TTC549 (cell line): ENCODE measurements around the gene PFN3.
"Not testable (repeated sequence)": the region's sequence is repeated elsewhere in the genome, so short reads cannot be mapped to it uniquely, and the experiment has no call there.

Experiments used
- FAIRE-seq: peaks from 2 replicates; lab custom pipeline; 2012; peaks lifted over from hg19 to GRCh38; lab: Jason Lieb, UNC

PFN3 gene

DNA sequence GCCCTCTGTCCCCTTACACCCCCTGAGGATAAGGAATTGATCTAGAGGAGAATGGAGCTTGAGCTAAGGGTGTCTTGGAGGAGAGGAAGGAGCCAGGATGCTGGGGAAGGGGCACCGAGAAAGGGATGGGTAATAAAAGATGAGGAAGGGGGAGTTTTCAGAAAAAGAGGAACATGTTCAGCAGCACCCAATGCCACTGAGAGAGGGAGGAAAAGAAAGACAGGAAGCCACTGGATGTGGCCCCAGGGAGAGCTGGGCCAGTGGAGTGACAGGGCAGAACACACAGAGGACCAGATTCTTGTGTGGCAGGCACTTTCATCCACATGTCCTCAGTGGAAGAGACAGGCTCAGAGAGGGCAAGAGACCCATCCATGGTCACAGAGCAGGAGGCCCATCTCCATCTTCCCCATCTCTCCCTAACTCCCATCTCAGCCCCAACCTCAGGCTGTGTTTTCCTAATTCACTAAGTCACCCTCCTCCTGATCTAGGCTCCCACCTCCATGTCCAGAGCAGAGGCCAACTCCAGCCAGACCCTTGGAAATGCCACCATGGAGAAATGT is 7.2 kb downstream of the PFN3 start:
- no peak for FAIRE-seq

GRCh38 chr5:177392765-177393164 is 7.7 kb downstream of the PFN3 start:
- no peak for FAIRE-seq

- FAIRE-seq = no peak
Observed at GRCh38 chr5:177390363-177391300, 9.8 kb downstream of the PFN3 start.

DNA sequence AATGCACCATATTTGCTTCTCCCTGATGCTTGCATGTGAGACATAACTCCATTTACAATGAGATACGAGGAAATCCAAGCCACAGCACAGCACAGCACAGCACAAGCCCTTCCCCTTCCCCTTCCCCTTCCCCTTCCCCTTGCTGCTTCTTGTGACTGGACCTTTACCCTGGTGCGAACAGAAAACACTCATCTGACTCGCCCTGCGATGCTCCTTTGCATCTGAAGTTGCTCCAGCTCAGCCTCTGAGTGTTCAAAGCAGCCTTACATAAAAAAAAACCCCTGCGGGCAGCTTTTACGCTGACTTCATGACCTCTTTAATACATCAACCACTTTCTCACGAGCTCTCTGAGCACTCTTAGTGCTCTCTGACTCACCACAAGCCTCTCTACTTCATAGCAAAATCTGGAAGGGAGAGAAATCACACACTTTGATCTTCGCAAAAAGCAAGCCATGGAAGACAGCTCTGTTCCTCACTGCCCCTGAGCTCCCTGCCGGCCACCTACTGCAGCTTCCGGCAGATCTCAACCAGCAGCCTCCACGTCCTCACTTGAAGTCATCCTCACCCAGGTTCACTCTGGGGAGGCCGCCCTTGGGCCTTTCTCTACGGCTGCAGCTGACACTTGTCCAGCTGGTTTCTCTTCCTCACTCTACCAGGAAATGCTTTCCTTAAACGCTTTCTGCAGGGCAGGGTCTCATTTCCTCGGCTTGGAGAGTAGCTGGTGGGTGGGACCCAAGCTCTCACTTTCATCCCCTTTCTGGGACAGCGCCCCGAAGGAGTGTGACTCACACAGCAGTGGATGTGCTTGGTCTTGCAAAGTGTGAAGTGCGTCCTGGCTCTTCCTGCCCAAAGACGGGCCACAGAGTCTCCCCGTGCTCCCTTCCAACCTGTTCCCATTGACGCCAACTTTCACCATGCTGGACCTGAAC is 11.0 kb downstream of the PFN3 start:
- no peak for FAIRE-seq

DNA sequence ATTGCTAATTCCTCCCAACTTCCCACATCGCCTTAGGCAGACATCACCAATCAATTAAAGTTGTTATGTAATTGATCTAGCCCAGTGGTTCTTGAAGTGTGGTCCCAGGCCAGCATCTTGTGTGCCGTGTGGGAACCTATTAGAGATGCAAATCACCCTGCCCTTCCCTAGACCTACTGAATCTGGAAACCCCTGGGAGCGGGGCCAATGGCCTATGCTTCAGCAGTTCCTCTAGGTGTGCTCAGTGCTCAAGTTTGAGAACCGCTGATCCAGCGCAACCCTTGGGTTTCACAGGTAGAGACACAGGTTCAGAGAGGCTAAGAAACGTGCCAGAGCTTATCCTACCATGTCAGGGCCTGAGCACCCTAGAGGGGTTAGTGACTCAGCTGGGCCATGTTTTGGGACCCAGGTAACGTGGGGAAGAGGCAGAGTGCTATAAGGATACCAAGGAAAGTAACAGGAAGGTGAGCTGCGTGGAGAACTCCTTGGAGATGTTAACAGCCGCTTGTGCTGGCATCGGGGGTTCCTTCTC is 11.9 kb downstream of the PFN3 start:
- FAIRE-seq = no peak

DNA sequence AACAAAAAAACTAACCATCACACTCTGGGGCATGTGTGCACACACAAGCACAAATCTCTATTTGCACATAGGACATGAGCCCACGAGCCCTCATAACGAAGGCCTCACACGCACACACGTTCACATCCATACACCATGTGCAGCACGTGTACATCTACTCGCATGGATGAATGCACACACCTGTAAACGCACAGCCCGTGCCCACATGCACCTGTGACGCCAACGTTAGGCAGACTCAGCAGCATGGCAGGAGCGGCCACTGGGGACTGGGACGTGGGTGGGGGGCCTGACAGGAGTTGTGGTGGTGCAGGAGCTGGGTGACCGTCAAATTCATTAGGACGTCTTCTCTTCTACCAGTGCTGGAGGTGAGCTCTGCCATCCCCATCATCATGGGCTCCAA is 13.1 kb downstream of the PFN3 start:
- no peak for FAIRE-seq

- FAIRE-seq = no peak
Observed at GRCh38 chr5:177386542-177386941, 13.9 kb downstream of the PFN3 start.

DNA sequence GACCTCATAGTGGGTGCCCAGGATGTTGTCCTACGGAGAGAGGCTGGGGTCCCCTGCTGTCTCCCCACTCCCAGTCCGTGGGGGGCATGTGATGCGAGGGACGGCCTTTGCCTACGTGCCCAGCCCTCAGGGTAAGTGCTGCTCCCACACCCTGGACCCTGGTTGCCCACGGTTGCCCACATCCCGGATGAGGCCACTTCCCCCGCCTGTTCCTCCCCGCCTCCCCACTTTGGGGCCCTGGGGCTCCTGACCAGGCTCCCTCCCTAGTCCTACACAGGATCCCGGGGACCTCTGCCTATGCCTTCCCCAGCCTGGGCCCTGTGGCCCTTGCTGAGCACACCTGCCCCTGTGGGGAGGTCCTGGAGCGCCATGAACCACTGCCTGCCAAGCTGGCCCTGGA is 14.7 kb downstream of the PFN3 start:
- no peak for FAIRE-seq

GRCh38 chr5:177384134-177384533 is 16.3 kb downstream of the PFN3 start, which contains the start of gene SLC34A1:
TSS of gene SLC34A1 (plus strand) at chr5:177384434. CDS start at chr5:177385742, 1,308 bp downstream.
- FAIRE-seq = no peak

GRCh38 chr5:177383181-177383580 is 17.3 kb downstream of the PFN3 start:
- FAIRE-seq = no peak

GRCh38 chr5:177382423-177383029 is 17.9 kb downstream of the PFN3 start:
- FAIRE-seq = no peak

GRCh38 chr5:177380805-177381126 is 19.7 kb downstream of the PFN3 start:
- no peak for FAIRE-seq

- no peak for FAIRE-seq
Observed at GRCh38 chr5:177378884-177379883, 21.3 kb downstream of the PFN3 start.

DNA sequence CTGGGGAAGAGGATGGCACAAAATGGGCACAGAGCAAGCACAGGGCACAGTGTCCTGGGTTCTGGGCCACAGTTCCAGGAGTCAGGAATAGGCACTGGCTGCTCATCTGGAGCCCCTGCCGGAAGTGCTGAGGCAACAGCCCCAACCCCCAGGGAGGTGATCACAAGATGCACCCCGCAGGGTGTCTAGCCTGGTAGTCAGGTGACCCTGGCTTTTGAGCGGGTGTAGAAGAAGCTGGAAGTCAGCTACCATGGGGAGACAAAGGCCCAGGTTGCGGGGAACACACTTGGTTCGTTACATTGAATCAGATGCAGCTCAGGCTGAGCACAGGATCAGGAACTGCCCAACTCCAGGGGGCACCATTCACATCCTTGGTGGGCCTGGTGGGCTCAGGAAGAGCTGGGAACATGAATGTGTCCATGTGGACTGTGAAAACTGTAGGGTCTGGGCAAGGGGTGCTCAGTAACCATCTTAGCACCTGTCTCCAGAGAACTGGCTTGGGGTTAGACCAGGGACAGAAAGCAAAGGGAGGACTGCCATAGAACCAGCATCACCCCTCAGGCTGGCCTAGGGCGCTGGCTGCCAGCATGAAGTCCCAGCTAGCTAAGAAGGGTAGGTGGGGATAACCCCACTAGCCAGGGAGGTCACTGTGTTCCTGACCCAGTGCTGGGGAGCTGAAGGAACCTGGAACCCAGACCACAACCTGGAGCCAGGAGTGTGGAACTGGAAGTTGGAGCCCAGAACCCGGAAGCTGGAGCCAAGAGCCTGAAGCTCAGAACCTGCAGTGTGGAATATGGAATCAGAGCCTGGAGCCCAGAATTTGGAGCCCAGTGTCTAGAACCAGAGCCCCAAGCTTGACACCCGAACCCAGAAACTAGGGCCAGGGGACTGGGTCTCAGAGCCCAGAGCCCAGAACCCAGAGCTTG is 22.3 kb downstream of the PFN3 start:
- FAIRE-seq = no peak

DNA sequence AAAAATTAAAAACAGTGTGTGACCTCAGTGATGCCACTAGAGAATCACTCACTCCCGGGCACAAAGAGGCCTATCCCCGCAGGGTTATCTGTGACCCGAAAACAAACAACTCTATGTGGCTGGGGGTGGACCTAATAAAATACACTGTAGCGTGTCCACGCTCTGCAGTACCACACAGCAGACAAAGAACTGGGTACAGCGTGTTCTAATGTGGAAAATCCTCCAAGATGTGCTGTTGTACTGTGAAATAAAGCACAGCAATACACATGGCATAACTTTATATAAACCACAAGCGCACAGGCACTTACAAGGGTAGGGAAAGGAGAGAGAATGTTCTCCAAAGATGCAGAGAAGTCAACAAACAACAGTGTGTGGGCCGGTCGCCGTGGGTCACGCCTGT is 24.4 kb downstream of the PFN3 start:
- no peak for FAIRE-seq

DNA sequence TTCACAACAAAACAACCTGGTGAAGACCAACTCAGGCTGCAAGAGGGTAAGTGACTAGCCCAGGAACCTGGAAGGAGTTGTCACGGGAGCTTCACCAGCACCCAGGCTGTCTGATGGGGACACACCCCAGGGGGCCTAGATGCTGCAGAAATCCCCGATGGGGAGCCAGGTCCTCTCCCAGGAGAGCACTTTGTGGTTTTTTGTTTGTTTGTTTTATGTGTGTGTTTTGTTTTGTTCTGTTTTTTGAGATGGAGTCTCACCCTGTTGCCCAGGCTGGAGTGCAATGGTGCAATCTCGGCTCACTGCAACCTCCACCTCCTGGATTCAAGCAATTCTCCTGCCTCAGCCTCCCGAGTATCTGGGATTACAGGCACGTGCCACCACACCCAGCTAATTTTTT is 24.9 kb downstream of the PFN3 start:
- FAIRE-seq = not testable (repeated sequence)

DNA sequence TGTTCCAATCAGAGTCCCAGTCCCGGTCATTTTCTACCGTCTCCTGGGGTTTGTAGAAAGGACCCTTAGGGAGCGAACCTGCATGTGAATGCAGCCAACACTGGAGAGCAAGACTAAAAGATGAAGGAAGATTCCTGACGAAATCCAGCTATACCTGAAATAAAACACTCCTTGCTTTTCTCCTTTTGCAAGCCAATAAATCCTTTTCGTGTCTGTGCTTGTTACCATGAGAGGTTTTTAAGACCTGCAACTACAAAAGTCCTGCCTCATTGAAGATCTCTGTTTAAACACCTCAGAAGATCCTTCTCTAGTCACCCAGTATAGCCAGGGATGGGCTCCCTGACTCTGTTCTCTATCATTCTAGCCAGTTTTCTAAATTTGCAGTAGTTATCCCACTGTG is 26.2 kb downstream of the PFN3 start:
- FAIRE-seq = no peak

DNA sequence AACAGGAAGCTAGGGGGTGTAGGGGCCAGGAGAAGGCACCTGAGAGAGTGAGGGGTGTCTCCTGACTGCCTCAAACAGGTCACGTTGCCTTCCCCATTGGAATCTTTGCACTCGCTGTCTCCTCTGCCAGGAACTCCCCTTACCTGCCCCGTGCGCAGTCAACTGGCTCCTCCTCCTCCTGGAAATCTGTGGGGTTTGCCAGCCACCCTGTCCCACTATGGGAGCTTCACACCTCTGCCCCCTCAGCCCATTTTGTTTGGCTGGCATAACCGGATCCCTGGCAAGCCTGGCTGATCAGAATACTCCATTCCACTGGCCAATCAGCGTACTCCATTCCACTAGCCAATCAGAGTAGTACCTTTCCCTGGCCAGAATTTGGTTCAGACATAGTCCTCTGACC is 26.7 kb downstream of the PFN3 start:
- no peak for FAIRE-seq

DNA sequence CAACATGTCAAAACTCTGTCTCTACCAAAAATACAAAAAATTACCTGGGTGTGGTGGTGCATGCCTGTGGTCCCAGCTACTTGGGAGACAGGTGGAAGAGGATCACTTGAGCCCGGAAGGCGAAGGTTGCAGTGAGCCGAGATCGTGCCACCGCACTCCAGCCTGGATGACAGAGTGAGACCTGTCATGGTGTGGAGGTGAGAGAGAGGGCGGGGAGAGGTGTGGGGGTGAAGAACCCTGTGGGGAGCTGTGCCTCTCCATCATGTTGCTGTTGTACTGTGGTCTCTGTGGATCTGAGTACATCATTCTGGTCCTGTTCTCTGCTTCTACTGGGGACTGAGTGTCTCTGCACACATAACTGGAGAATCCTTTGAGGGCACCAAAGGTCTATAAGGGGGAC is 27.6 kb downstream of the PFN3 start:
- no peak for FAIRE-seq
